GM10266 (cell line): Measurements from ENCODE around the gene RALGAPB.

Experiments
- DNase-seq: peaks from one replicate; pipeline ENCODE4 v3.0.0; 2012; ENCODE audit errors: extremely low spot score
- TF ChIP-seq, protein P1 (sequence below): IDR thresholded peaks from 2 replicates; pipeline ENCODE4 v1.5.1; 2012; ENCODE audit warnings: mild to moderate bottlenecking, low read depth; ENCODE audit not compliant: control insufficient read depth, insufficient read depth; ENCODE audit errors: missing control alignments

Gene RALGAPB

GRCh38 chr20:38608188-38608587 lies 135.5 kb downstream of the RALGAPB start:
- no peak for DNase-seq
- TF ChIP-seq, protein P1, sequence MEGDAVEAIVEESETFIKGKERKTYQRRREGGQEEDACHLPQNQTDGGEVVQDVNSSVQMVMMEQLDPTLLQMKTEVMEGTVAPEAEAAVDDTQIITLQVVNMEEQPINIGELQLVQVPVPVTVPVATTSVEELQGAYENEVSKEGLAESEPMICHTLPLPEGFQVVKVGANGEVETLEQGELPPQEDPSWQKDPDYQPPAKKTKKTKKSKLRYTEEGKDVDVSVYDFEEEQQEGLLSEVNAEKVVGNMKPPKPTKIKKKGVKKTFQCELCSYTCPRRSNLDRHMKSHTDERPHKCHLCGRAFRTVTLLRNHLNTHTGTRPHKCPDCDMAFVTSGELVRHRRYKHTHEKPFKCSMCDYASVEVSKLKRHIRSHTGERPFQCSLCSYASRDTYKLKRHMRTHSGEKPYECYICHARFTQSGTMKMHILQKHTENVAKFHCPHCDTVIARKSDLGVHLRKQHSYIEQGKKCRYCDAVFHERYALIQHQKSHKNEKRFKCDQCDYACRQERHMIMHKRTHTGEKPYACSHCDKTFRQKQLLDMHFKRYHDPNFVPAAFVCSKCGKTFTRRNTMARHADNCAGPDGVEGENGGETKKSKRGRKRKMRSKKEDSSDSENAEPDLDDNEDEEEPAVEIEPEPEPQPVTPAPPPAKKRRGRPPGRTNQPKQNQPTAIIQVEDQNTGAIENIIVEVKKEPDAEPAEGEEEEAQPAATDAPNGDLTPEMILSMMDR = no peak

- DNase-seq = no peak
- TF ChIP-seq, protein P1 = no peak
Measured at GRCh38 chr20:38609815-38610214, 137.2 kb downstream of the RALGAPB start.

DNA sequence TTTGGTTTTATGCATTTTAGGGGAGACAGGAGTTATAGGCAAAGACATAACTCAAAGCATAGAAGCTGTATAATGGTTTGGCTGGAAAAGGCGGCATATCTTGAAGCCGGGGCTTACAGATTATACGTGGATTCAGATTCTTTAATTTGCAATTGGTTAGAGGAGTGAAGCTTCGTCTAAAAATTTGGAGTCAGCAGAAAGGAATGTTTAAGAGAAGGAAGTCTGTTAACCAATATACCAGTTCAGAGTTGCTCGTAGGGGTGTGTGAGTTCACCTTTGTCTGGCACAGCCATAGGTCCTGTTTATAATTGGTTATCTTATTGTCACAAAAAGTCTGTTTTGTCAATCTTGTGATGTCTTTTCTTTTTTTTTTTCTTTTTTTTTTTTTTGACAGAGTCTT lies 137.9 kb downstream of the RALGAPB start:
- no peak for DNase-seq
- TF ChIP-seq, protein P1 = no peak

DNA sequence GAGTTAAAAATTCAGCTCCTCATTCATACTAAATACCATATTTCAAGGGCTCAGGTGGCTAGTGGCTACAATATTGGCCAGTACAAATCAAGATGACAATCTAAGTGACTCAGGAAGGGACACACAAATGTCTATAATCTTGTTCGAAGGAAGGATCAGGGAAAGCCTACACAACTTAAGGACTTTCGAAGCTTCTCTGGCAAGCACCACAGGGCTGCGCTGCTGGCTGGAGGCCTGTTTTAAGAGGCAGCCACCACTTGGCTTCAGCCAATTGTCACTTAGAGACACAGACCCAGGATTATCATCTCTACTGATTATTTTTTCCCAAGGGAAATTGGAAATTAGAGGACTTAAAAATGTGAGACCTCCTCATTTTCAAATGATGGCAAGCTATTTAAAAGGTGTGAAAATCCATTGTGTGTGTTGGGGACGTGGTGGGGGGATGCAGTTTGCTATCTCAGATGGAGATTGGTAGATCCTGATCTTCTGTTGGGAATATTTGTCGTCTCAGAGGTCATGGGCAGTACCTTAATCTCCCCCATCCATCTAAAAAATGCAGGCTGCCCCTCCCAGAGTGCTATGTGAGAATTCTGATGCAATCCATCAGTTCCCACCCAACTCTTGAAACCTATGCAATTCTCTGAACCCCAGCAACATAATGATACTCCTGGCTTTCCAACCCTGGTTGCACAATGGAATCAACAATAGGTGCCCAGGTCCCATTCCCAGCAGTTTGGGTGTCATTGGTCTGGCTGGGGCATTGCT lies 140.3 kb downstream of the RALGAPB start:
- TF ChIP-seq, protein P1 = no peak
- no peak for DNase-seq

DNA sequence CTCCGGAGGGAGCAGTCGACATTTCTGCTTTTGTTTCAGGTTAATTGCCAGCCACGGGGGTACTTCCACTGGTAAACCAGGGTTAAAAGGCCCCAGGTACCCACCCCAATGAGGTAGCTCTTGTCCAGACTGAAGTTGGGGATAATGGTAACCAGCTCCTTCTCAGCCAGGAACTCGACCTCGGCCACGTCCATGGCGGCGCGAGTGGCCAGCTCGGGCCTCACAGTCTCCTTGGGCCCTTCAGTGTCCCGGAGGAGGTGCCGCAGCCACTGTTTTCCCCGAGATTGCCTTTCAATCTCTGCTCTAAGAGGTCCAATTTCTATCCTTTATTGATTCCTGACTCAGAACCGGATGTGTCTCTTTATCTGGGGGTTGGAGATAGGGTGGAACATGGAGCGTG lies 142.6 kb downstream of the RALGAPB start:
- TF ChIP-seq, protein P1 = no peak
- no peak for DNase-seq

GRCh38 chr20:38616457-38616856 lies 143.8 kb downstream of the RALGAPB start:
- TF ChIP-seq, protein P1 = no peak
- no peak for DNase-seq

- no peak for DNase-seq
- TF ChIP-seq, protein P1 = no peak
Measured at GRCh38 chr20:38617011-38617829, 144.6 kb downstream of the RALGAPB start.
